Trophoblast cell (in vitro differentiated cells and primary cell): ENCODE data around the gene ARID3B.

Experiments used
- DNase-seq, 2 donors: peaks; one replicate each; pipeline ENCODE4 v3.0.0-alpha.2; 2016
- H2AFZ ChIP-seq: 2 replicates; pipeline ENCODE4 v1.6.1; 2013; ENCODE audit warnings: low read length, moderate library complexity, mild to moderate bottlenecking; ENCODE audit not compliant: insufficient read depth, poor library complexity
- H2AK5ac ChIP-seq: 2 replicates; pipeline ENCODE4 v1.6.1; 2013; ENCODE audit warnings: mild to moderate bottlenecking, low read length
- H2BK120ac ChIP-seq: 2 replicates; pipeline ENCODE4 v1.6.1; 2013; ENCODE audit warnings: low read length, mild to moderate bottlenecking, moderate library complexity; ENCODE audit not compliant: insufficient read depth, poor library complexity
- H2BK12ac ChIP-seq: 2 replicates; pipeline ENCODE4 v1.6.1; 2013; ENCODE audit warnings: mild to moderate bottlenecking, low read length, moderate library complexity
- H2BK5ac ChIP-seq: 2 replicates; pipeline ENCODE4 v1.6.1; 2013; ENCODE audit warnings: low read length, low read depth, moderate library complexity, mild to moderate bottlenecking; ENCODE audit not compliant: poor library complexity
- H3K14ac ChIP-seq: 2 replicates; pipeline ENCODE4 v1.6.1; 2013; ENCODE audit warnings: mild to moderate bottlenecking, low read length
- H3K18ac ChIP-seq: 2 replicates; pipeline ENCODE4 v1.6.1; 2013; ENCODE audit warnings: mild to moderate bottlenecking, low read length
- H3K23ac ChIP-seq: 2 replicates; pipeline ENCODE4 v1.6.1; 2013; ENCODE audit warnings: low read length
- H3K27ac ChIP-seq: 2 replicates; pipeline ENCODE4 v1.5.1; 2013; ENCODE audit warnings: low read depth, mild to moderate bottlenecking, inconsistent platforms, low read length, moderate library complexity
- H3K27me3 ChIP-seq: 2 replicates; pipeline ENCODE4 v1.6.1; 2013; ENCODE audit warnings: inconsistent platforms, mild to moderate bottlenecking, low read length, moderate library complexity; ENCODE audit not compliant: insufficient read depth
- H3K36me3 ChIP-seq, 2 experiments: 1 replicate in 1 of 2; 2 replicates in 1 of 2; pipeline ENCODE4 v1.6.1; 2013; ENCODE audit warnings: low read length in 2 of 2, mild to moderate bottlenecking in 2 of 2, moderate library complexity in 1 of 2; ENCODE audit not compliant: insufficient read depth in 2 of 2, control insufficient read depth in 1 of 2
- H3K4ac ChIP-seq: 2 replicates; pipeline ENCODE4 v1.6.1; 2013; ENCODE audit warnings: low read depth, mild to moderate bottlenecking, low read length, moderate library complexity
- H3K4me1 ChIP-seq, 2 experiments: 1 replicate in 1 of 2; 2 replicates in 1 of 2; pipeline ENCODE4 v1.6.1; 2013; ENCODE audit warnings: low read length in 2 of 2, mild to moderate bottlenecking in 2 of 2, moderate library complexity in 1 of 2; ENCODE audit not compliant: insufficient read depth in 2 of 2, control insufficient read depth in 1 of 2
- H3K4me2 ChIP-seq: 2 replicates; pipeline ENCODE4 v1.6.1; 2013; ENCODE audit warnings: inconsistent platforms, mild to moderate bottlenecking, low read length, moderate library complexity
- H3K4me3 ChIP-seq: 2 replicates; pipeline ENCODE4 v1.5.1; 2013; ENCODE audit warnings: mild to moderate bottlenecking, low read depth, low read length, inconsistent platforms
- H3K79me1 ChIP-seq: one replicate; pipeline ENCODE4 v1.6.1; 2013; ENCODE audit warnings: low read length
- H3K79me2 ChIP-seq: 2 replicates; pipeline ENCODE4 v1.6.1; 2013; ENCODE audit warnings: low read length, mild to moderate bottlenecking; ENCODE audit not compliant: control insufficient read depth, insufficient read depth, poor library complexity
- H3K9ac ChIP-seq: 2 replicates; pipeline ENCODE4 v1.6.1; 2013; ENCODE audit warnings: mild to moderate bottlenecking, low read length
- H3K9me3 ChIP-seq: 2 replicates; pipeline ENCODE4 v1.6.1; 2013; ENCODE audit warnings: low read depth, mild to moderate bottlenecking, control low read depth, inconsistent platforms, low read length; ENCODE audit not compliant: insufficient read depth
- H4K12ac ChIP-seq: 2 replicates; pipeline ENCODE4 v1.6.1; 2013; ENCODE audit warnings: low read depth, mild to moderate bottlenecking, low read length, moderate library complexity
- H4K8ac ChIP-seq: 2 replicates; pipeline ENCODE4 v1.6.1; 2013; ENCODE audit warnings: low read depth, mild to moderate bottlenecking, low read length, moderate library complexity
- H4K91ac ChIP-seq: one replicate; pipeline ENCODE4 v1.6.1; 2013; ENCODE audit warnings: low read depth, mild to moderate bottlenecking, low read length, moderate library complexity
- WGBS: extraction: QIAGEN DNeasy Blood & Tissue Kit; methylation state at CpG from one replicate; pipeline ENCODE4 v1.1.7; 2013; ENCODE audit warnings: missing lambda C conversion rate; ENCODE audit not compliant: insufficient read length, insufficient coverage; ENCODE audit errors: extremely low coverage; 5-methylcytosine and 5-hydroxymethylcytosine counted together

Gene ARID3B

GRCh38 chr15:74619916-74620635 is 79.1 kb downstream of the ARID3B start:
- Histone ChIP-seq H3K23ac (no peak overlapping the region), H2BK5ac (no peak overlapping the region), H3K79me2 (peaks cover 25% of the 10 kb centered on the region), H2AK5ac (no peak overlapping the region), H3K18ac (no peak overlapping the region), H3K4me3 (no peak overlapping the region), H3K36me3 (peaks cover 66 to 70% of the 10 kb centered on the region in 2 experiments), H3K27me3 (no peaks in the 10 kb centered on the region), H3K4ac (no peak overlapping the region), H3K9me3 (no peaks in the 10 kb centered on the region), H4K12ac (no peak overlapping the region), H3K4me1 (peaks cover 3 to 8% of the 10 kb centered on the region in 2 experiments), H3K27ac (no peak overlapping the region), H3K14ac (no peak overlapping the region), H3K9ac (no peak overlapping the region), H2BK120ac (no peak overlapping the region), H2AFZ (no peak overlapping the region), H3K4me2 (no peak overlapping the region), H3K79me1 (peaks cover 13% of the 10 kb centered on the region), H4K8ac (no peak overlapping the region), H4K91ac (no peak overlapping the region), H2BK12ac (no peak overlapping the region)
- DNase-seq, result no peak
- no CpG with 5 or more reads among the region's 27 CpGs for WGBS

- Histone ChIP-seq H3K14ac (no peak overlapping the region), H3K79me1 (peaks cover 7% of the 10 kb centered on the region), H3K4me2 (no peak overlapping the region), H3K4me1 (peaks cover 3 to 8% of the 10 kb centered on the region in 2 experiments), H3K4me3 (no peak overlapping the region), H3K27ac (no peak overlapping the region), H2BK5ac (no peak overlapping the region), H3K9ac (no peak overlapping the region), H3K27me3 (no peaks in the 10 kb centered on the region), H2AFZ (no peak overlapping the region), H3K79me2 (peaks cover 18% of the 10 kb centered on the region), H3K23ac (no peak overlapping the region), H2BK12ac (no peak overlapping the region), H4K12ac (no peak overlapping the region), H3K9me3 (no peaks in the 10 kb centered on the region), H2BK120ac (no peak overlapping the region), H3K18ac (no peak overlapping the region), H3K4ac (no peak overlapping the region), H4K8ac (no peak overlapping the region), H4K91ac (no peak overlapping the region), H3K36me3 (peaks cover 74 to 78% of the 10 kb centered on the region in 2 experiments), H2AK5ac (no peak overlapping the region)
- WGBS, result no CpG with 5 or more reads among the region's 23 CpGs
- DNase-seq, result peak; percentile 47 to 76
These were observed 79.9 kb downstream of the ARID3B start for GRCh38 chr15:74620636-74621545.

- peaks cover 2 to 6% of the 10 kb centered on the region in 2 experiments for H3K4me1 ChIP-seq
- H2AK5ac ChIP-seq, result no peak overlapping the region
- H2AFZ ChIP-seq, result no peak overlapping the region
- H4K91ac ChIP-seq, result no peak overlapping the region
- peaks cover 12% of the 10 kb centered on the region for H3K79me2 ChIP-seq
- no peak overlapping the region for H4K12ac ChIP-seq
- no peak overlapping the region for H2BK5ac ChIP-seq
- H3K27ac ChIP-seq, result no peak overlapping the region
- no peak for DNase-seq
- no peak overlapping the region for H4K8ac ChIP-seq
- H3K4me2 ChIP-seq, result no peak overlapping the region
- no CpG with 5 or more reads among the region's 16 CpGs for WGBS
- no peak overlapping the region for H3K9ac ChIP-seq
- H3K18ac ChIP-seq, result no peak overlapping the region
- no peaks in the 10 kb centered on the region for H3K27me3 ChIP-seq
- no peak overlapping the region for H2BK12ac ChIP-seq
- H3K14ac ChIP-seq, result no peak overlapping the region
- no peak overlapping the region for H3K4ac ChIP-seq
- H3K23ac ChIP-seq, result no peak overlapping the region
- H3K4me3 ChIP-seq, result no peak overlapping the region
- peaks cover under 1% of the 10 kb centered on the region for H3K79me1 ChIP-seq
- no peaks in the 10 kb centered on the region for H3K9me3 ChIP-seq
- no peak overlapping the region for H2BK120ac ChIP-seq
- peaks cover 80 to 85% of the 10 kb centered on the region in 2 experiments for H3K36me3 ChIP-seq
These were observed 80.5 kb downstream of the ARID3B start for GRCh38 chr15:74621546-74621920.

- Histone ChIP-seq H3K4me3 (no peak overlapping the region), H3K27me3 (no peaks in the 10 kb centered on the region), H3K4me1 (peaks cover 0 to 3% of the 10 kb centered on the region in 2 experiments), H3K27ac (no peak overlapping the region), H3K23ac (no peak overlapping the region), H3K79me1 (no peaks in the 10 kb centered on the region), H4K8ac (no peak overlapping the region), H3K9ac (no peak overlapping the region), H2AK5ac (no peak overlapping the region), H2BK120ac (no peak overlapping the region), H3K14ac (no peak overlapping the region), H4K91ac (no peak overlapping the region), H3K79me2 (peaks cover 10% of the 10 kb centered on the region), H3K4ac (no peak overlapping the region), H3K4me2 (no peak overlapping the region), H2BK5ac (no peak overlapping the region), H2AFZ (no peak overlapping the region), H4K12ac (no peak overlapping the region), H3K9me3 (no peaks in the 10 kb centered on the region), H3K36me3 (peaks cover 84 to 89% of the 10 kb centered on the region in 2 experiments), H3K18ac (no peak overlapping the region), H2BK12ac (no peak overlapping the region)
- no CpG with 5 or more reads among the region's 21 CpGs for WGBS
- no peak for DNase-seq
These were observed 80.9 kb downstream of the ARID3B start for GRCh38 chr15:74621936-74622335.
